GM19455 (cell line): Measurements from ENCODE around the gene SMC1B.
"Not testable (repeated sequence)": the region's sequence is repeated elsewhere in the genome, so short reads cannot be mapped to it uniquely, and the experiment has no call there.

Experiments used
- ATAC-seq: cut with Tn5 transposase; IDR thresholded peaks from one replicate; pipeline ENCODE4 v1.9.1; 2021; ENCODE audit not compliant: unreplicated experiment

The SMC1B gene

GRCh38 chr22:45446216-45446615 lies 32.8 kb upstream of the SMC1B start:
- ATAC-seq: no peak

DNA sequence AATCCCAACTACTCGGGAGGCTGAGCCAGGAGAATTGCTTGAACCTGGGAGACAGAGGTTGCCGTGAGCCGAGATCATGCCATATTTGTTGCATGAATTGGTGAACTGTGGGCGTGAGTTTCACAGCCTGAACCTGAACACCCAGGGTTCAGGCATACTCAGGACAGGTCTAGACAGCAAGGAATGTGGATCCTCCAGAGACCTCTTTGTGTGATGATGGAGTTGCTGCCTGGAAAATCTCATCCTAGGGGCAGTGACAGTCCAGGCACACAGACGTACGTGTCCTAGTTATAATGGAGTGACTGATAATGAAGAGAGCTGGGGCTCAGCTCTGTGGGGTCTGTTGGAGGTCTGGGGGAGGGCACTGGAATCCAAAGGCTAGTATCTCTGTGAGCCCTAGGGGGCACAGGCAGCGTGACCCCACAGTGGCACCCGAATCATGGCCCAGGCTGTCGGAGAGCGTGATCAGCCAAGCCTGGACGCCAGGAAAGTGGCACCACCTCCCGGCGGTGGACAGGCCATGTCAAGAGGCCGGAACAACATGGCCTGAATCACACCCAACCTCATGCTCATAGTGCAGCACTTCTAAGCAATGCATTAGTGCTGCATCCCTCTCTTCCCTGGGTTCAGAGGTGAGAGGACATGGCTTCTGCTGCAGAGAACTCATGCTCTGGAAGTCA lies 31.8 kb upstream of the SMC1B start:
- no peak for ATAC-seq

DNA sequence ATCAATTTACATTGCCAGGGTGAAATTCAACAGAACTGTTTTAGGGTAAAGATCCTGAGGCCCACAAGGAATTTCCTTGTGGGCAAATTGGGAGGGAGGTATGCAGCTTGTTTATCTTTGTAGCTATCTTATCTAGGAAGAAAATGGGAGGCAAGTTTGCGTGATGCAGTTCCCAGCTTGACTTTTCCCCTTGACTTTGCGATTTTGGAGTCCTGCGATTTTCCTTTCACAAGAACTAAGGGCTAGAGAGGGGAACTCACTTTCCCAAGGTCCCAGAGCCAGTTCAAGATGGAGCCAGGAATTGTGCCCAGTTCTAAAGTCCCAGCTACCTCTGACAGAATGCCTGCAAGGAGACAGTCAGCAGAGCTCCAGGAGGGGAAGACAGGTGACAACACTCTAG lies 30.8 kb upstream of the SMC1B start:
- ATAC-seq: no peak

DNA sequence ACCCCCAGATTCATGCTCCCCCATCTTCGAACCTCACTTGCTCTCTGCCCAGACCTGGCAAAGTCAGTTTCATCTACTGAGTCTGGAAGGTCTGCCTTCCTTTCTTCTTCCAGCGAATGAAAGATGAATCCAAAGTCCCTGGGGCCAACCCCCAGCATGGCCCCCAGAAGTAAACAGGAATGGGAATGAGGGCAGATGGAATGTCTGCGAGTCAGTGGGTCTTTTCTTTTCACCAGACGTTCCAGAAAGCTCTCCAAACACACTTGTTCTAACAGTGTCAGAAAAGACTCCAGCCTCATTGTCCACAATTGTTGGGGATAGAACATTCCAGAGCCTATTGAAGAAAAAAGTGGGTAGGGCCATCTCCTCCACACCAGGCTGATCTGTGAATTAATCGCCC lies 28.7 kb upstream of the SMC1B start:
- ATAC-seq: no peak

- no peak for ATAC-seq
These were observed 27.7 kb upstream of the SMC1B start for GRCh38 chr22:45441138-45441537.

DNA sequence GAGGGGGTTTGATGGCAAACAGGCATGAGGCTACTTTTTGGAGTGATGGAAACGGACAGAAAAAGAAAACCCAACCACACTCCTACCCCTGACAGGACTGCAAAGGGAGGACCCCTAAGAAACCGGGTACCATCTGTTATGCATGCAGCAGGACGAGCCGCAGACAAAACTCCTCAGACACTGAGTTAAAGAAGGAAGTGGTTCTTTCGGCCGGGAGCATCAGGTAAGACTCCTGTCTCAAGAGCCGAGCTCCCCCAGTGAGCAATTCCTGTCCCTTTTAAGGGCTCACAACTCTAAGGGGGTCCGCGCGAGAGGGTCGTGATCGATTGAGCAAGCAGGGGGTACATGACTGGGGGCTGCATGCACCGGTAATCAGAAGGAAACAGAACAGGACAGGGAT lies 27.3 kb upstream of the SMC1B start:
- ATAC-seq: not testable (repeated sequence)

DNA sequence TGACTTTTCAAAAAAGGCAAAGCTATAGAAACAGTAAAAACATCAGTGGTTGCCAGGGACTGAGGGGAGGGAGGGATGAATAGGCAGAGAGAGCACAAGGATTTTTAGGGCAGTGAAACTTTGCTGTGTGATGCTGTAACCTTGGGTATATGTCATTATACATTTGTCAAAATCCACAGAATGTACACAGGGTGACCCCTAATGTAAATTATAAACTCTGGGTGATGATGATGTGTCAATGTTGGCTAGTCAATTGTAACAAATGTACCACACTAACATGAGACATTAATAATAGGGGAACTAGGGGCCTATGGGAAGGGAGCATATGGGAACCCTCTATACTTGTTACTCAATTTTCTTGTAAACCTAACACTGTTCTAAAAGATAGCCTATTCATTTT lies 24.9 kb upstream of the SMC1B start:
- ATAC-seq: no peak

GRCh38 chr22:45436871-45437517 lies 23.6 kb upstream of the SMC1B start:
- ATAC-seq: not testable (repeated sequence)

GRCh38 chr22:45435544-45436139 lies 22.2 kb upstream of the SMC1B start:
- ATAC-seq: no peak

DNA sequence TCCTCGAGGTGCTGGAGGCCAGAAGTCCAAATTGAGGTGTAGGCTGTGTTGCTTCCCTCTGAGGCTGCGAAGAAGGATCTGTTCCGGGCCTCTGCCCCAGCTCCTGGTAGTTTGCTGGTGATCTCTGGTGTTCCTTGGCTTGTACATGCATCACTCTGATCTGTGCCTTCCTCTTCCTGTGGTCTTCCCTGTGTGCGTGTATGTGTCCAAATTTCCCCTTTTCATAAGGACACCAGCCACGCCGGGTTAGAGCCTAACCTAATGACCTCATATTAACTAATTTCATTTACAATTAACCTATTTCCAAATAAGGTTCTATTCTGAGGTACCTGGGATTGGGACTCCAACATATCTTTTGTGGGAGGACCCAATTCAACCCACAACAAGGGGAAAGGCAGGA lies 21.6 kb upstream of the SMC1B start:
- no peak for ATAC-seq

DNA sequence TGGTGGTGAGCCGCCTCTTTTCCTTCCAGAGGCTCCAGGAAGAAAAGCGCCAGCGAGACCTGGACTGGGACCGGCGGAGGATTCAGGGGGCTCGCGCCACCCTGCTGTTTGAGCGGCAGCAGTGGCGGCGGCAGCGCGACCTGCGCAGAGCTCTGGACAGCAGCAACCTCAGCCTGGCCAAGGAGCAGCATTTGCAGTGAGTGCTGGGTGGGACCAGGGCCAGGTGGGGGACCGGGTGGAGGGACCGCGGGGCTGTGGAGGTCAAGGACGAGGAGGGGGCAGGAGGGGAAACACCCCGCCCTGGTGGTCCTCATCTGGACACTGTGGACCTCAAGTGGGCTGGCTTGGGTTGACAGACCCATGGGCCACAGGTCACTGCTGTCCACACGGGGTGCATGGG lies 17.5 kb upstream of the SMC1B start:
- no peak for ATAC-seq

DNA sequence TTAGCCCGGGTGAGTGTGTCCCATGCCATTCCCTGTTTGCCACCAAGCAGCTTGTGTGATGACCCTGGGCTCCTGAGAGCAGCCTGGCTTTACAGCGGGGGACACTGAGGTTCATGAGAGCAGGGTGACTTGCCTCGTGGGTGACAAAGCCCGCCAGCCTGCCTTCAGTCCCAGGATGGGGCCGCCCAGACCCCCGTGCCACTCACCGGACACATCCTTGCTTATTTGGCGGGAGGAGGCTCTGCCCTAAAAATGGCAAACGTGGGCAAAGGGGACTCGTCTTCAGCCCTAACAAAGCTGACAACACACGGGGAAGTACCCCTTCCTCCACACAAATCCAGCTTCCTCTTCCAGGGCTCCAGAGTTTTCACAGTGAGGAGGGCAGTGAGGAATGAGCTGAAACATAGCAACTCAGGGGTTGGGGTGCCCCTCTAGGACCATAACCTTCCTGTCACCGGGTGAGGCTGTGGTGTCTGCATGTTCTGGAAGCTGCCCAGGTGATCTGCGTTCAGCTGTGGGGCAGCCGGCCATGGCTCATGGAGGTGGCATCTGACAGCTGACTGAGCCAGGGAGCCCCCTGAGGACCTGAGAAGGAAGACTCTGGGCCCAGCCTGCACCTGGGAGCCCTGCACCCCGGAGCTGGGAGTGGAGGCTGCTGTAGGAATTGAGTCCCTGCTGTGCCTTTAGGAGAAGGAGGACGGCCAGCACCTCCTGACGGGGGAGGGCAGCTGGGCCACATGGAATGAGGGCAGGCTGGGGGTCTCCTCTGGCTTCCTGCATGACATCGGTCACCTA lies 16.8 kb upstream of the SMC1B start:
- ATAC-seq: no peak

DNA sequence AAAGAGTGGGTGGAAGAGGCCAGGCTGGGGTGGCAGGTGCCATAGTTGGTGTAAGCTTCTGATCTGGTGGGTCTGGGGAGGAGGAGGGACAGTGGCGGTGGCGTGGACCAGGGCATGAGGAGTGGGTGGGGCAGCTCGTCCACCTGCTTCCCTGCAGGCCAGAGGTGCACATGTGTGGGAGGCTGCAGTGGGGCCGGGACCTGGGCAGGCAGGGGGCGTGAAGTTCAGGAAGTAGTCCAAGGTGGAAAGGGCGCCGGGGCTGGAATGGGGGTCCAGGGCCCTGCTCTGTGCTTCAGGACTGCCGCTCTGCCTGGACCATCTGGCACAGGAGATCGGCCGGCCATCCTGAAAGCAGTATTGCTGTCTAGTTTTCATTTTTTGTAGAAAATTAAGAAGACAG lies 16.0 kb upstream of the SMC1B start:
- ATAC-seq: no peak

DNA sequence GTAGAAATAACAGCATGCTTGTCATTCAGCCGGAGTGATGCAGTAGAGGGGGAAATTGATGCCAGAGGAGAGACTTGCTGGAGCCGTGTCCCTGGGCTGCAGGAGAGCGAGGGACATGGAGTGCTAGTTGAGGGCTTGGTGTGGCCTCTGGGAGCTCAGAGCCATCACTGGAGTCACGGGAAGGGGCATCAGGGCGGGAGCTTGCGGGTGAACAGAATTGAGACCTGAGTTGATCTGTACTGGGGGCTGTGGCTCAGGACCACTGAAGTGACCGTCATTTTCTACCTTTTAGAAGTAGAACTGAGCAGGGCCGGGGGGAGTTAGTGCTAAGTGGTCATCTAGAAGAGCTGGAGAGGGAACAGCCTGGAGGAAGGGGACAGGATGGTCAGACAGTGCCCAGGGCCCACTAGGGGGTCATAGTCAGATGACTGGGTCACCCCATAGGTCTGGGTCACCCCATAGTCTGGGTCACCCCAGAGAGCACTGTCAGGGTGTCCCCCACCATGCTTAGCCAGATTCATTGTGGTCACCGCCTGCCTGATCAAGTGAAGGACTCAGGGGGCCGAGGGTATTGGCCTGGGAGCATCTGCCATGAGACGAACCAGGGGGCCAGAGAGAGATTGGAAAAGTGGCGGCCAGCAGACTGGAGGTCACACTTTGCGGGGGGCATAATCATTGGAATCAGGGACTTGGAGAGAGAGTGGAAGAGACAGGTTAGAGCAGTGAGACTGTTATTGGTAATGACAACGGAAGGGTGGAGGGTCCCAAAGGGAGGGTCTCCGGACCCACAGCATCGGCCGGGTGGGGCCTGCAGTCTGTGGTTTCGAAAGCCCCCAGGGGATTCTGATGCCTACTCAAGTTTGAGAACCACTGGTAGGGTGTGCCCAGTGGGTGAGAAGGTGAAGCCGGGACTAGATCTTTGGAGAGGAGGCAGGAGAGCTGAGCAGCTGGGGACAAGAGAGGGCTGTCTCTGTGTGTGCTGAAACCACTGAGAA lies 15.3 kb upstream of the SMC1B start:
- no peak for ATAC-seq

DNA sequence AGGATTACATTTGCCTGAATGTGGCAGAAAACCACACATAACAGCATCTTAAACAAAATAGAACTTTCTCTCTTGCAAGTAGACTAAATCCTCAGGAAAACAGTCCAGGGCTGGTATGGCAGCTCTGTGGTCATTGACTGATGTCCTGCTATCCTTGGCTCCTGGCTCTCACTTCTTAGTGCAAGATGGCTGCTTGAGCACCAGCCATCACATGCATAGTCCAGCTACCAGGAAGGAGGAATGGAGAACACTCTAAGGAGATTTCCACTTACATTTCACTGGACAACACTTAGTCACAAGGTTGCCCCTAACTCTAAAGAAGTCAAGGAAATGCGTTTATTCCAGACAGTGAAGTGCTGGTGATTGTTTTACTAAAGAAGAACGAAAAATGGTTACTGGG lies 13.7 kb upstream of the SMC1B start:
- ATAC-seq: no peak

GRCh38 chr22:45426387-45426786 lies 13.0 kb upstream of the SMC1B start:
- ATAC-seq: no peak

GRCh38 chr22:45425531-45426265 lies 12.3 kb upstream of the SMC1B start:
- no peak for ATAC-seq

GRCh38 chr22:45425101-45425500 lies 11.7 kb upstream of the SMC1B start:
- ATAC-seq: no peak

DNA sequence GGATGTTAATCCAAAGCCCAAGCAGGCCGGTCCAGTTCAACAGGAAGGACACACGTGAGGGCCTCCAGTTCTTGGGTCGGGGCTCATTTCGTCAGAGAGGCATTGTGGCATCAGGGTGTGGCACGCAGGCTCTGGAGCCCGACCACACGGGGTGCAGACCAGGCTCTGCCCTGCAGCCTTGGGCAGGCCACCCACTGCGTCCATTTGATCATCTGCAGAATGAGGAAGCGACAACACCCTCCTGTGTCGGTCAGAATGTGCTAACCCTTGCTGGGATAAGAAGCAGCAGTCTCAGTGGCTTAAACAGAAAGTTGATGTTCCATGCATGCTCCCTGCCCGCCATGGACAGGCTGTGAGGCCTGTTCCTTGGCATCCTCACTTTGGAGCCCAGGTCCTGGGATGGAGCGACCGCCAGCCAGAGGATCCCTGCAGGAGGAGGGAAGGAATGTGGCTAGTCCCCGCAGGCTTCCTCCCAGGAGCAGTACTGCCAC lies 10.9 kb upstream of the SMC1B start:
- ATAC-seq: no peak

DNA sequence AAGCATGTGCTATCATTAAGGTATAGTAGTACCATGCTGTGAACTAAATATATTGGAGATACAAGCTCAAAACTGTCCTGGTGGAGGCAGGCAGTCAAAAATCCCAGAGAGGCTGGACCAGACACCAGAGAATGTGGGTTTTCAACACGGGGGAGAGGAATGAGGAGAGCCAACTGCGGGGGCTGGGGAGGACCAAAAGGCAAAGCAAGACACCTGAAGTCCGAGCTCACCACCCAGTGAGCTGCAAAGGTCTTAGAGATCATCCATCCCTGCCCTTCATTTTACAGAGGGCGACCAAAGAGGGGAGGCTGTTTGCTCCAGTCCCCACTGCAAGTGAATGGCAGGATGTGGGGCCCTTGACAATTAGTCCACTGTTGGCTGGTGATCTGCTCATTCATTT lies 10.1 kb upstream of the SMC1B start:
- no peak for ATAC-seq
